GM12878 (cell line): ENCODE results near the gene TNF. TPM values are rescaled to one million over a fixed set of nuclear protein-coding genes. Genes with fewer than 3 reads are reported as not detected.
A peak's percentile ranks its signal among the peaks of the same experiment; 100 is the strongest.

ENCODE experiments used
- ATF7 ChIP-seq: fragments of 450-650 bp; IDR thresholded peaks from 2 replicates; pipeline ENCODE4 v1.6.1; 2016; ENCODE audit warnings: low read depth, mild to moderate bottlenecking
- BCL11A ChIP-seq: IDR thresholded peaks from 2 replicates; pipeline ENCODE4 v1.6.1; 2011; ENCODE audit warnings: low read depth, low read length
- BMI1 ChIP-seq: fragments of 450-650 bp; IDR thresholded peaks from 2 replicates; pipeline ENCODE4 v1.6.1; 2016; ENCODE audit warnings: mild to moderate bottlenecking, moderate library complexity, borderline replicate concordance
- BRCA1 ChIP-seq: IDR thresholded peaks from 2 replicates; pipeline ENCODE4 v1.6.1; 2011; ENCODE audit warnings: low read depth, low read length, improper control_type of control experiment
- CBX5 ChIP-seq: sonication (generic); IDR thresholded peaks from 2 replicates; pipeline ENCODE4 v1.6.1; 2016; ENCODE audit warnings: low read depth, moderate library complexity, mild to moderate bottlenecking, inconsistent platforms
- DPF2 ChIP-seq: fragments of 450-650 bp; IDR thresholded peaks from 2 replicates; pipeline ENCODE4 v1.6.1; 2017; ENCODE audit warnings: mild to moderate bottlenecking
- ETV6 ChIP-seq, 2 experiments: fragments of 450-650 bp in 1 of 2; IDR thresholded peaks in 1 of 2; conservative IDR thresholded peaks in 1 of 2; 2 replicates each; pipeline ENCODE4 v1.6.1; 2014; ENCODE audit warnings: antibody characterized with exemption in 1 of 2, borderline replicate concordance in 1 of 2, low read depth in 1 of 2, mild to moderate bottlenecking in 1 of 2, moderate library complexity in 1 of 2
- EZH2 ChIP-seq: IDR thresholded peaks from 2 replicates; pipeline ENCODE4 v1.6.1; 2012; ENCODE audit warnings: low read depth, mild to moderate bottlenecking, control low read depth, inconsistent platforms, low read length, borderline replicate concordance; ENCODE audit not compliant: control insufficient read depth
- FOS ChIP-seq: IDR thresholded peaks from 3 replicates; pipeline ENCODE4 v1.6.1; 2011; ENCODE audit warnings: borderline replicate concordance; ENCODE audit not compliant: insufficient read length; ENCODE audit errors: extremely low read depth
- FOXK2 ChIP-seq: fragments of 450-650 bp; IDR thresholded peaks from 2 replicates; pipeline ENCODE4 v1.6.1; 2017; ENCODE audit warnings: mild to moderate bottlenecking, moderate library complexity
- HCFC1 ChIP-seq: fragments of 150-350 bp; IDR thresholded peaks from 2 replicates; pipeline ENCODE4 v1.6.1; 2014; ENCODE audit warnings: low read length
- HDAC2 ChIP-seq: fragments of 200-600 bp; sonication (generic); IDR thresholded peaks from 2 replicates; pipeline ENCODE4 v1.6.1; 2017
- IKZF1 ChIP-seq: fragments of 450-650 bp; conservative IDR thresholded peaks from 2 replicates; pipeline ENCODE4 v1.6.1; 2017; ENCODE audit warnings: antibody characterized with exemption, mild to moderate bottlenecking
- IRF4 ChIP-seq: IDR thresholded peaks from 2 replicates; pipeline ENCODE4 v1.6.1; 2011; ENCODE audit warnings: low read depth, low read length
- KAT2A ChIP-seq: conservative IDR thresholded peaks from 2 replicates; pipeline ENCODE4 v1.6.1; 2011; ENCODE audit warnings: low read depth, low read length; ENCODE audit not compliant: control insufficient read depth
- MTA3 ChIP-seq: IDR thresholded peaks from 2 replicates; pipeline ENCODE4 v1.6.1; 2012; ENCODE audit warnings: low read length, inconsistent platforms, borderline replicate concordance
- MYB ChIP-seq: fragments of 150-350 bp; IDR thresholded peaks from 2 replicates; pipeline ENCODE4 v1.6.1; 2014; ENCODE audit warnings: mild to moderate bottlenecking, low read depth, low read length, borderline replicate concordance
- NFIC ChIP-seq: IDR thresholded peaks from 2 replicates; pipeline ENCODE4 v1.6.1; 2012; ENCODE audit warnings: low read depth, mild to moderate bottlenecking, inconsistent platforms, low read length, moderate library complexity
- NRF1 ChIP-seq: conservative IDR thresholded peaks from 2 replicates; pipeline ENCODE4 v1.6.1; 2011; ENCODE audit warnings: mild to moderate bottlenecking, low read depth, low read length, improper control_type of control experiment
- SMARCA5 ChIP-seq: fragments of 450-650 bp; IDR thresholded peaks from 2 replicates; pipeline ENCODE4 v1.6.1; 2017; ENCODE audit warnings: mild to moderate bottlenecking
- SREBF1 ChIP-seq: IDR thresholded peaks from 2 replicates; pipeline ENCODE4 v1.6.1; 2012; ENCODE audit warnings: mild to moderate bottlenecking, low read length
- YBX1 ChIP-seq: fragments of 450-650 bp; IDR thresholded peaks from 2 replicates; pipeline ENCODE4 v1.6.1; 2016; ENCODE audit warnings: antibody characterized with exemption
- ZBED1 ChIP-seq: IDR thresholded peaks from 2 replicates; pipeline ENCODE4 v1.6.1; 2016; ENCODE audit warnings: borderline replicate concordance
- ZNF622 ChIP-seq: fragments of 450-650 bp; IDR thresholded peaks from 2 replicates; pipeline ENCODE4 v1.6.1; 2017; ENCODE audit warnings: mild to moderate bottlenecking, inconsistent platforms
- ZZZ3 ChIP-seq: IDR thresholded peaks from 2 replicates; pipeline ENCODE4 v1.6.1; 2011; ENCODE audit warnings: low read depth; ENCODE audit not compliant: control insufficient read depth, insufficient read length
- polyA plus RNA-seq, 11 experiments: library from polyadenylated mRNA; depleted of rRNA in 4 of 11; unstranded in 6 of 11; stranded (reverse) in 5 of 11; fragments of >200 nt; fragmentation: Nextera tagmentation in 4 of 11; fragmentation: Illumina TruSeq in 1 of 11; extraction: Ambion mirVana in 4 of 11; extraction: Trizol in 1 of 11; gene quantifications; 1 replicate in 1 of 11; 2 replicates in 10 of 11; pipeline versions ENCODE4 v1.2.1 to v1.2.3, GENCODE V29; 2011 to 2016; ENCODE audit warnings: inconsistent platforms in 2 of 11, missing spikeins in 2 of 11, low read depth in 1 of 11
- total RNA-seq, 4 experiments: library from RNA; depleted of rRNA in 3 of 4; stranded (reverse); fragments of >200 nt in 3 of 4; fragmentation: Illumina TruSeq in 1 of 4; extraction: Trizol in 1 of 4; gene quantifications; 2 replicates each; pipeline versions ENCODE4 v1.2.1 to v1.2.3, GENCODE V29; 2013 to 2021
- TF ChIP-seq, protein P1 (sequence below): fragments of 450-650 bp; IDR thresholded peaks from 2 replicates; pipeline ENCODE4 v1.6.1; 2018; ENCODE audit warnings: borderline replicate concordance, mild to moderate bottlenecking; ENCODE audit not compliant: partially characterized antibody
- TF ChIP-seq, protein P2 (sequence below): fragments of 450-650 bp; conservative IDR thresholded peaks from 2 replicates; pipeline ENCODE4 v1.6.1; 2017; ENCODE audit warnings: mild to moderate bottlenecking, moderate library complexity

TNF gene
- total and polyA plus RNA-seq, 10 of the 15 experiments (the other 5 are each of a cell fraction or from before 2014, with no cell fraction given) = 18.0 to 94.8 (median 61.9) TPM

DNA sequence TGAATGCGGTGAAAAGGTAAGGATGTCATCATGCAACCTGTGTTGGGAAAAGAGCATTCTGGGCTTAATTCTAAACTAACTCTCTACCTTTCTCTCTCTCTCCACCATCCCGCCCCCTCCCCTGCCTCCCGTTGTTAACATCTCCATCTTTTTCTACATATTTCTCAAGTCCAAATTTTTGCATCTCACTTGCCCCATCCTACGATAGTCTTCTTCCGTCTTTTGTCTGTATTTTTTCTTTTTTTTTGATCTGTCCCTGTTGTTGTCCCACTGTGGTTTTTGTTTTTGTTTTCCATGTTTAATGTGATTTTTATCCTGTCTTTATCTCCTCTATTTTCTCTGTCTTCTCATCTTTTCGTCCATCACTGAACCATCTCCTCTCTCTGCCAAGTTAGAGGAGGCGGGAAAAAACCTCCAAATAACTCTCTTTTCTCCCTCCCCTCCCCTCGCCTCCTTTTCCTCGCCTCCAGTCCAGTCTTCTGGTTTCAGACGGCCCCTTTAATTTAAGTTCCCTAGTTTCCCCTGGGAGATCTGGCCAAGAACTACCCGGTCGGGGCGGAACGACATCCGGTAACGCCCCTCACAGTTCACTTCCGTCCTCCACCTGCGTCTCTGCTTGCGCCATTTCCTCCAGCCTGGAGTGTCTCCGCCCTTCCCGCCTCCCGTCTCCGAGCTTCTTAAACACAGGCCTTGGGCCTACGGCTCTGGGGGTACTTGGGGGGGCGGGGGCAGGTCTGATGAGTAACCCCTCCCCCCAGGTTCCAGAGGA, 28.2 kb upstream of the TNF start, which contains the start of gene NFKBIL1 (continued):
- no peak for TF ChIP-seq NRF1
- no peak for TF ChIP-seq BCL11A
- 0 out of 2 replicates have a peak, but pooled peaks have one; percentile 16 for TF ChIP-seq SREBF1
- peak; percentile 62 for TF ChIP-seq IKZF1
- no peak for TF ChIP-seq MYB
- no peak for TF ChIP-seq FOS
- TF ChIP-seq CBX5 = no peak
- no peak for TF ChIP-seq DPF2
- no peak for TF ChIP-seq KAT2A
- TF ChIP-seq YBX1 = peak; percentile 69; the same call in 1 of the 2 replicates
- TF ChIP-seq ZBED1 = no peak
- peak; percentile 13; the same call in 1 of the 2 replicates for TF ChIP-seq NFIC
- TF ChIP-seq, protein P1, sequence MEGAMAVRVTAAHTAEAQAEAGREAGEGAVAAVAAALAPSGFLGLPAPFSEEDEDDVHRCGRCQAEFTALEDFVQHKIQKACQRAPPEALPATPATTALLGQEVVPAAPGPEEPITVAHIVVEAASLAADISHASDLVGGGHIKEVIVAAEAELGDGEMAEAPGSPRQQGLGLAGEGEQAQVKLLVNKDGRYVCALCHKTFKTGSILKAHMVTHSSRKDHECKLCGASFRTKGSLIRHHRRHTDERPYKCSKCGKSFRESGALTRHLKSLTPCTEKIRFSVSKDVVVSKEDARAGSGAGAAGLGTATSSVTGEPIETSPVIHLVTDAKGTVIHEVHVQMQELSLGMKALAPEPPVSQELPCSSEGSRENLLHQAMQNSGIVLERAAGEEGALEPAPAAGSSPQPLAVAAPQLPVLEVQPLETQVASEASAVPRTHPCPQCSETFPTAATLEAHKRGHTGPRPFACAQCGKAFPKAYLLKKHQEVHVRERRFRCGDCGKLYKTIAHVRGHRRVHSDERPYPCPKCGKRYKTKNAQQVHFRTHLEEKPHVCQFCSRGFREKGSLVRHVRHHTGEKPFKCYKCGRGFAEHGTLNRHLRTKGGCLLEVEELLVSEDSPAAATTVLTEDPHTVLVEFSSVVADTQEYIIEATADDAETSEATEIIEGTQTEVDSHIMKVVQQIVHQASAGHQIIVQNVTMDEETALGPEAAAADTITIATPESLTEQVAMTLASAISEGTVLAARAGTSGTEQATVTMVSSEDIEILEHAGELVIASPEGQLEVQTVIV = peak; percentile 69
- TF ChIP-seq MTA3 = no peak
- TF ChIP-seq BRCA1 = no peak
- no peak for TF ChIP-seq ZNF622
- no peak for TF ChIP-seq EZH2
- TF ChIP-seq, protein P2, sequence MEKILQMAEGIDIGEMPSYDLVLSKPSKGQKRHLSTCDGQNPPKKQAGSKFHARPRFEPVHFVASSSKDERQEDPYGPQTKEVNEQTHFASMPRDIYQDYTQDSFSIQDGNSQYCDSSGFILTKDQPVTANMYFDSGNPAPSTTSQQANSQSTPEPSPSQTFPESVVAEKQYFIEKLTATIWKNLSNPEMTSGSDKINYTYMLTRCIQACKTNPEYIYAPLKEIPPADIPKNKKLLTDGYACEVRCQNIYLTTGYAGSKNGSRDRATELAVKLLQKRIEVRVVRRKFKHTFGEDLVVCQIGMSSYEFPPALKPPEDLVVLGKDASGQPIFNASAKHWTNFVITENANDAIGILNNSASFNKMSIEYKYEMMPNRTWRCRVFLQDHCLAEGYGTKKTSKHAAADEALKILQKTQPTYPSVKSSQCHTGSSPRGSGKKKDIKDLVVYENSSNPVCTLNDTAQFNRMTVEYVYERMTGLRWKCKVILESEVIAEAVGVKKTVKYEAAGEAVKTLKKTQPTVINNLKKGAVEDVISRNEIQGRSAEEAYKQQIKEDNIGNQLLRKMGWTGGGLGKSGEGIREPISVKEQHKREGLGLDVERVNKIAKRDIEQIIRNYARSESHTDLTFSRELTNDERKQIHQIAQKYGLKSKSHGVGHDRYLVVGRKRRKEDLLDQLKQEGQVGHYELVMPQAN = peak; percentile 49; the same call in 1 of the 2 replicates
- TF ChIP-seq HCFC1 = peak; percentile 96
- TF ChIP-seq BMI1 = no peak
- no peak for TF ChIP-seq HDAC2
- no peak; the same call in 1 of the 2 replicates for TF ChIP-seq ATF7
- no peak for TF ChIP-seq IRF4
- TF ChIP-seq FOXK2 = no peak
- TF ChIP-seq ETV6 (conservative IDR thresholded peaks at IDR 0.05 in 1 of 2, IDR thresholded peaks at IDR 0.05 in 1 of 2; ENCODE audit: borderline replicate concordance in 1 of 2, low read depth in 1 of 2) = no peak
- no peak for TF ChIP-seq SMARCA5
- no peak for TF ChIP-seq ZZZ3
